22Rv1 (cell line): ENCODE measurements around the gene QSER1.

ENCODE experiments used
- ZFX ChIP-seq: fragments of 450-650 bp; IDR thresholded peaks from 2 replicates; pipeline ENCODE4 v1.6.1; 2017; ENCODE audit warnings: antibody characterized with exemption, borderline replicate concordance
- TF ChIP-seq, protein P1 (sequence below): fragments of 450-650 bp; IDR thresholded peaks from 2 replicates; pipeline ENCODE4 v1.5.1; 2017; ENCODE audit warnings: mild to moderate bottlenecking

DNA sequence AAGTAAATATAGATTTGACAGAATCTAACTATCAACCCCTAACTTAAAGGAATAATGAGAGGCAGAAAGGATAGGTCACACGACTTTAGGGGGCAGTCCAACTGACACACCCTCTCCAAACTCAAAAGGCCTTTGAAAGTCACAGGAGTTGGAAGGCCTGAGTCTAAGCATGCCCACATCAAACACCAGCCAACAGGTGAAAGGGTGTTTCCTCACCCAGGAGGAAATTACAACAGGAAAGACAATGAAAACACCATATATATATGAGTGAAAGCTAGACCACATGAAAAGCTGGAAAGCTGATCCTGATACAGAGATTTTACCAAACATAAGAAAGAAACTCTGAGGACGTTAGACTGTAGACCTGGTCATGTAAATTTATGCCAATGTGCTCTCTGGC, 112.6 kb downstream of the QSER1 start:
- TF ChIP-seq, protein P1, sequence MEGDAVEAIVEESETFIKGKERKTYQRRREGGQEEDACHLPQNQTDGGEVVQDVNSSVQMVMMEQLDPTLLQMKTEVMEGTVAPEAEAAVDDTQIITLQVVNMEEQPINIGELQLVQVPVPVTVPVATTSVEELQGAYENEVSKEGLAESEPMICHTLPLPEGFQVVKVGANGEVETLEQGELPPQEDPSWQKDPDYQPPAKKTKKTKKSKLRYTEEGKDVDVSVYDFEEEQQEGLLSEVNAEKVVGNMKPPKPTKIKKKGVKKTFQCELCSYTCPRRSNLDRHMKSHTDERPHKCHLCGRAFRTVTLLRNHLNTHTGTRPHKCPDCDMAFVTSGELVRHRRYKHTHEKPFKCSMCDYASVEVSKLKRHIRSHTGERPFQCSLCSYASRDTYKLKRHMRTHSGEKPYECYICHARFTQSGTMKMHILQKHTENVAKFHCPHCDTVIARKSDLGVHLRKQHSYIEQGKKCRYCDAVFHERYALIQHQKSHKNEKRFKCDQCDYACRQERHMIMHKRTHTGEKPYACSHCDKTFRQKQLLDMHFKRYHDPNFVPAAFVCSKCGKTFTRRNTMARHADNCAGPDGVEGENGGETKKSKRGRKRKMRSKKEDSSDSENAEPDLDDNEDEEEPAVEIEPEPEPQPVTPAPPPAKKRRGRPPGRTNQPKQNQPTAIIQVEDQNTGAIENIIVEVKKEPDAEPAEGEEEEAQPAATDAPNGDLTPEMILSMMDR: no peak
- no peak for TF ChIP-seq ZFX
